Dedifferentiated amniotic fluid mesenchymal stem cell (primary cell): ENCODE measurements around the gene DNAJC7.
A peak's percentile ranks its signal among the peaks of the same experiment; 100 is the strongest.
"Not testable (repeated sequence)": the region's sequence is repeated elsewhere in the genome, so short reads cannot be mapped to it uniquely, and the experiment has no call there.

Experiments
- DNase-seq: peaks from one replicate; pipeline ENCODE4 v3.0.0-alpha.2; 2016; ENCODE audit errors: extremely low spot score

The DNAJC7 gene

GRCh38 chr17:41957031-41957868 lies 60.0 kb downstream of the DNAJC7 start:
- no peak for DNase-seq

GRCh38 chr17:41956522-41956921 lies 60.7 kb downstream of the DNAJC7 start:
- no peak for DNase-seq

- DNase-seq = no peak
Observed at GRCh38 chr17:41948762-41949460, 68.3 kb downstream of the DNAJC7 start.

GRCh38 chr17:41944943-41945342 lies 72.3 kb downstream of the DNAJC7 start:
- no peak for DNase-seq

- DNase-seq = no peak
Observed at GRCh38 chr17:41943492-41943891, 73.7 kb downstream of the DNAJC7 start.

GRCh38 chr17:41942626-41943373 lies 74.4 kb downstream of the DNAJC7 start:
- no peak for DNase-seq

GRCh38 chr17:41941168-41941567 lies 76.1 kb downstream of the DNAJC7 start:
- DNase-seq = no peak

- no peak for DNase-seq
Observed at GRCh38 chr17:41939693-41940090, 77.5 kb downstream of the DNAJC7 start.

- DNase-seq = no peak
Observed at GRCh38 chr17:41939044-41939692, 78.1 kb downstream of the DNAJC7 start.

- DNase-seq = no peak
Observed at GRCh38 chr17:41937970-41938954, 79.0 kb downstream of the DNAJC7 start.

GRCh38 chr17:41935641-41936040 lies 81.6 kb downstream of the DNAJC7 start:
- DNase-seq = no peak

GRCh38 chr17:41932816-41933389 lies 84.3 kb downstream of the DNAJC7 start:
- DNase-seq = no peak

GRCh38 chr17:41931715-41932114 lies 85.5 kb downstream of the DNAJC7 start:
- not testable (repeated sequence) for DNase-seq

- DNase-seq = not testable (repeated sequence)
Observed at GRCh38 chr17:41930833-41931156, 86.4 kb downstream of the DNAJC7 start.

- DNase-seq = peak; percentile 98
Observed at GRCh38 chr17:41930009-41930832, 87.0 kb downstream of the DNAJC7 start, which contains the start of gene ODAD4. TSS of gene ODAD4 (plus strand) at chr17:41930617. CDS start at chr17:41930724, 107 bp downstream.

GRCh38 chr17:41928693-41929251 lies 88.5 kb downstream of the DNAJC7 start:
- no peak for DNase-seq
